ENCODE measurements around the gene CLRN2.

DNA sequence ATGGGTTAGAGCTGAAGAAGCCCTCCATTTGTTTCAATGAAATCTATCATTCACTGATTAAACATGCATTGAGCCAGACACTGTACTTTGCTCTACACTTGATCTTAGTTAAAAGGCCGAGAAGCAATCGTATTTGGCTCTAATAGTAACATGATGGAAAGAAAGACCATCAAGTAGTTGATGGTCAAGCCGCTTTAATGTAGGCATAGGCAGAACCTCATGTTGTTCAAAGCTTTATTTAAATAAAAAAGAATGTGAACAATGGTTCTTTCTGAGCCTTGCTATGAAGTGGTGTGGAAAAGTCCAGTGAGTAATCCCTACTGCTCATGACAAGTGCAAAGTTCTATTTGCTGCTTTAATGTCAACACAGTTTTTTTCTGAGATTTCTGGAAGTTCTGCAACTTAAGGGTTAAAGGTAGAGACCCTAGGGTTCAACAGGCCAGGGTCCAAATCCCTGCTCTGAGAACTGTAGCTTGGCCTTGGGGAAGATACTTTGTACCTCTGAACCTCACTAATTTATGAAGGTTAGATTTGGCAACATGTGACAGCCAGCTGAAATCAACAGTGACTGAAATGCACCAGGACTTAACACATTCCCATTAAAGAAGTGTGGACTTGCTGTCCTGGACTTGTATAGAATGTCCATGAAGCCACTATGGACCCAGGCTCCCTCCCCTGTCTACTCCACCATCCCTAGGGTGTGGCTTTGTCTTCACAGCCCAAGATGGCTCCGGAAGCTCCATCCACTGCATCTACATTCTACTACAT lies 44.2 kb downstream of the CLRN2 start:
- TF ChIP-seq, protein P1, sequence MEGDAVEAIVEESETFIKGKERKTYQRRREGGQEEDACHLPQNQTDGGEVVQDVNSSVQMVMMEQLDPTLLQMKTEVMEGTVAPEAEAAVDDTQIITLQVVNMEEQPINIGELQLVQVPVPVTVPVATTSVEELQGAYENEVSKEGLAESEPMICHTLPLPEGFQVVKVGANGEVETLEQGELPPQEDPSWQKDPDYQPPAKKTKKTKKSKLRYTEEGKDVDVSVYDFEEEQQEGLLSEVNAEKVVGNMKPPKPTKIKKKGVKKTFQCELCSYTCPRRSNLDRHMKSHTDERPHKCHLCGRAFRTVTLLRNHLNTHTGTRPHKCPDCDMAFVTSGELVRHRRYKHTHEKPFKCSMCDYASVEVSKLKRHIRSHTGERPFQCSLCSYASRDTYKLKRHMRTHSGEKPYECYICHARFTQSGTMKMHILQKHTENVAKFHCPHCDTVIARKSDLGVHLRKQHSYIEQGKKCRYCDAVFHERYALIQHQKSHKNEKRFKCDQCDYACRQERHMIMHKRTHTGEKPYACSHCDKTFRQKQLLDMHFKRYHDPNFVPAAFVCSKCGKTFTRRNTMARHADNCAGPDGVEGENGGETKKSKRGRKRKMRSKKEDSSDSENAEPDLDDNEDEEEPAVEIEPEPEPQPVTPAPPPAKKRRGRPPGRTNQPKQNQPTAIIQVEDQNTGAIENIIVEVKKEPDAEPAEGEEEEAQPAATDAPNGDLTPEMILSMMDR (conservative IDR thresholded peaks at IDR 0.05; ENCODE audit: low read depth, low read length) = no peak
- no peak for TF ChIP-seq EZH2 (IDR thresholded peaks at IDR 0.05; ENCODE audit: low read length, unreplicated experiment)
